Neural cell (in vitro differentiated cells): Measurements from ENCODE around the gene LTBP1.

ENCODE experiments used
- CTCF ChIP-seq: fragments of 450-650 bp; IDR thresholded peaks from 2 replicates; pipeline ENCODE4 v1.5.1; 2014; ENCODE audit warnings: antibody characterized with exemption, mild to moderate bottlenecking, moderate library complexity; ENCODE audit not compliant: poor library complexity, severe bottlenecking
- MXI1 ChIP-seq: fragments of 450-650 bp; conservative IDR thresholded peaks from 2 replicates; pipeline ENCODE4 v1.6.1; 2014; ENCODE audit warnings: antibody characterized with exemption, mild to moderate bottlenecking; ENCODE audit not compliant: poor library complexity, severe bottlenecking

DNA sequence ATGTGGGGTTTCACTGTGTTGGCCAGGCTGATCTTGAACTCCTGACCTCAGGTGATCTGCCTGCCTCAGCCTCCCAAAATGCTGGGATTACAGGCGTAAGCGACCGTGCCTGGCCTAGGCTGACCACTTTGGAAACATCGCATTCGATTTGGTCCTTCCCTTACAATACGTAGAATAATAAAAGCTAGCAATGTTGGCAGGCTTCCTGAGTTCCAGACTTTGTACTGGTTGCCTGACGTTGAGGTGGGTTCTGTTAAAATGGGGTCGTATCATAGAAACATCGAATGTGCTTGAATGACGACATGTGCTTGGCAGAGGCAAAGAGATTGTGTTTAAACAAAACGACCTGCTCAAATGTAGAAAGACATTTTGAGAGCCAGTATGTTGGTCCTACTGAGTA, 56.1 kb downstream of the LTBP1 start:
- TF ChIP-seq MXI1: no peak
- TF ChIP-seq CTCF: no peak
